Epithelial cell of proximal tubule (primary cell): ENCODE results near the gene RAB24. TPM values are rescaled to one million over a fixed set of nuclear protein-coding genes. Genes with fewer than 3 reads are reported as not detected.

Experiments
- DNase-seq: peaks from one replicate; pipeline ENCODE4 v3.0.0-alpha.2; 2011; ENCODE audit warnings: low read depth
- H3K4me3 ChIP-seq: 2 replicates; pipeline ENCODE4 v1.5.1; 2011; ENCODE audit warnings: low read depth, mild to moderate bottlenecking, low read length
- total RNA-seq: library from RNA; depleted of rRNA; stranded (reverse); fragments of >200 nt; gene quantifications from 2 replicates; pipeline ENCODE4 v1.2.3, GENCODE V29; 2015
- TF ChIP-seq, protein P1 (sequence below): conservative IDR thresholded peaks from 2 replicates; pipeline ENCODE4 v1.5.1; 2012; ENCODE audit warnings: low read depth, mild to moderate bottlenecking, low read length

RAB24 gene
- 16.7 and 22.4 TPM in 2 replicates for total RNA-seq

DNA sequence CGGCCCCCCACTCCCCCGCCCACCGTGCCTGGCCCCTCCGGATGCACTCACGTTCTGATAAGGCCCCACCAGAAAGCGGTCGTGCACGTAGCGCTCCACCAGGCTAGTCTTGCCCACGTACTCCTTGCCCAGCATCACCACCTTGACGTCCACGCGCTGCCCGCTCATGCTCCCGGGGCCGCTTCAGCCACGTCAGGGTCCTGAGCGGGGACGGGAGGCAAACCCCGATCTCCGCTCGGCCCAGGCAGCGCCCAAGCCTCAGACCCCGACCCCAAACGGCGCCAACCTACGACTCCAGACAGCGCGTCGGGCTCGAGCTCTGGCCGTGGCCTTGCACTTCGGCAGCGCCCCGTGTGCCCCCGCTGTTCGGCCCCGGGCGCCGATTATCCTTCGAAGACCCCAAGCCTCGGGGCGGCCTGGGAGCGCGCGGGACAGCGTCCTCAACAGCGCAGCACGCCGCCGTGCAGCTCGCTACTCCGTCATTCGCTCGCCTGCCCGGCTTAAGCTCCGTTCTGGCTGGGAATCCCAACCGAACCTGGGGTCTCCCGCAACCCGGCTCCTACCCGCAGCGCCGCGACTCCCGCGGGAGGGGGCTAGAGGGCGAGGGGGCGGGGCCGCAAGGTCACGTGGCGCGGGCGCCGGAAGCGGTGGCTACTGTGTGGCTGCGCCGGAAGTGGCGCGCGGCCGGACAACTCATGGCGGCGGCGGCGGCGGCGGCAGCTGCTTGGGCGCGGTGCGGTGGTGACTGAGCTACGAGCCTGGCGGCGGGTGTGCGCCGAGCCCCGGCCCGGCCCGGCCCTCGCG lies at the start of gene RAB24, which contains the start of gene PRELID1:
Gene RAB24, minus strand, starts transcription at position 599 of the 804 bp plus-strand sequence. Its CDS starts 431 bp downstream, at position 168.
Gene PRELID1, plus strand, starts transcription at position 679 of the 804 bp plus-strand sequence. CDS start 187 bp downstream, outside the sequence.
- TF ChIP-seq, protein P1, sequence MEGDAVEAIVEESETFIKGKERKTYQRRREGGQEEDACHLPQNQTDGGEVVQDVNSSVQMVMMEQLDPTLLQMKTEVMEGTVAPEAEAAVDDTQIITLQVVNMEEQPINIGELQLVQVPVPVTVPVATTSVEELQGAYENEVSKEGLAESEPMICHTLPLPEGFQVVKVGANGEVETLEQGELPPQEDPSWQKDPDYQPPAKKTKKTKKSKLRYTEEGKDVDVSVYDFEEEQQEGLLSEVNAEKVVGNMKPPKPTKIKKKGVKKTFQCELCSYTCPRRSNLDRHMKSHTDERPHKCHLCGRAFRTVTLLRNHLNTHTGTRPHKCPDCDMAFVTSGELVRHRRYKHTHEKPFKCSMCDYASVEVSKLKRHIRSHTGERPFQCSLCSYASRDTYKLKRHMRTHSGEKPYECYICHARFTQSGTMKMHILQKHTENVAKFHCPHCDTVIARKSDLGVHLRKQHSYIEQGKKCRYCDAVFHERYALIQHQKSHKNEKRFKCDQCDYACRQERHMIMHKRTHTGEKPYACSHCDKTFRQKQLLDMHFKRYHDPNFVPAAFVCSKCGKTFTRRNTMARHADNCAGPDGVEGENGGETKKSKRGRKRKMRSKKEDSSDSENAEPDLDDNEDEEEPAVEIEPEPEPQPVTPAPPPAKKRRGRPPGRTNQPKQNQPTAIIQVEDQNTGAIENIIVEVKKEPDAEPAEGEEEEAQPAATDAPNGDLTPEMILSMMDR, result peak; percentile 35
- DNase-seq, result no peak
- peak within 1 kb of the TSS; percentile 99 for H3K4me3 ChIP-seq

DNA sequence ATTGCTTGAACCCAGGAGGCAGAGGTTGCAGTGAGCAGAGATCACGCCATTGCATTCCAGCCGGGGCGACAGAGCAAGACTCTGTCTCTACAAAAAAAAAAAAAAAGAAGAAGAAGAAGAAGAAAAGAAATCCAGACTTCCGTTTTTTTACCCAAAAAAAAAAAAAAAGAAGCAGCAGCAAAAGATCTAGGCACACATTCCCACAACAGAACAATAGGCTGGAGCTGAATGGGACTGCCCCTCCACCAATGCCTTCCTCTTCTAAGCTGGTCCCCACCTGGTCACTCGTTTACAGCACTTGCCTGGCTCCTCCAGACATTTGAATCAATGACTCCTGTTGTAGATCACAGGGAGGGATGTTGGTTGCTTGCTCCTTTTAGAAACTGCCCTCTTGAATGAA lies 49.6 kb upstream of the RAB24 start:
- no peak for DNase-seq
- TF ChIP-seq, protein P1, result no peak

DNA sequence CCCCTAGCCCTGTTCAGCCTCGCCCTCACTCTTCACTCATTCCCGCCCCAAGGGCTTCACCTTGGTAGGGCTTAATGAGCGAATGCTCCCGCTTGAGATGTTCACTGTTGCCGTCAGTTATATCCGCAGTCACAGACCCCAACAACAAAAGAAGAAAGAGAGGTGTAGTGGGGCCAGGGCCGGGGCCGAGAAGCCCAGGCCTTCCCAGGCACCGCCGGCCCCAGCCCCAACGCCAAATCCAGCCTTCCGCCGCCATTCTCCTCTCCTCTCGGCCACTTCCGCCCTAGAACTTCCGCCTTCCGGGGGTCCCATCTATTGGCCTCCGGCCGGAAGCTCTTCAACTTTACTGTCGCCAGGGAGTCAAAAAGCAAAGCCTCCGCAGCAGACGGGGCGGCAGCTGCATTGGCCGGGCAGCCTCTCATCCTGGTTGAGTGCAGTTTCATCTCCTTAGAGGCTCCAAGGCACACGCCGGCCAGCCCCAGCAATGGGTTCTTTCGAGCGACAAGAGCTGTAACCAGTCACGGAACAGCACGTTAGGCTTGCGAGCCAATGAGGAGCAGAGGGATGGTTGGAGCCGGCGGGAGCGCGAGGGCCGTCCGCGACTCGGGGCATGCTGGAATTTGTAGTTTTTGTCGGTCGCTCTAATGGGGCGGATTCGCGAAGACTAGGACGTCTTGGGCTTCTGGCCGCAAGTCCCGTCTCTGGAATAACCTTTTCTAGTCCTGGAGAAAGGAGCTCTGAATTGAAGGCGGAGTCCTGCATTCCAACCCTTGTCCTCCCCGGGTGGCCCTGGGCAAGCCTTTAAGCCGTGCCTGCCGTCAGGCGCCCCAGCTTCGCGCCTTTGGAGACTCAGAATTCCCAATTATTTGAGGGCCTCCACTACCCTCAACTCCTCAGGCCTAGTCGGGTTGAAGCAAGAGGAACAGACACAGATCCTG lies 48.1 kb upstream of the RAB24 start, which contains the start of gene LMAN2:
Gene LMAN2, minus strand, starts transcription at position 277 of the 938 bp plus-strand sequence. Its CDS starts 21 bp downstream, at position 256.
- peak; percentile 66 for DNase-seq
- TF ChIP-seq, protein P1, result no peak
- H3K4me3 ChIP-seq, result peak within 1 kb of the TSS; percentile 74

More for the DNA sequence above, 49.6 kb upstream of the RAB24 start:
- H3K4me3 ChIP-seq, result no peak overlapping the region

DNA sequence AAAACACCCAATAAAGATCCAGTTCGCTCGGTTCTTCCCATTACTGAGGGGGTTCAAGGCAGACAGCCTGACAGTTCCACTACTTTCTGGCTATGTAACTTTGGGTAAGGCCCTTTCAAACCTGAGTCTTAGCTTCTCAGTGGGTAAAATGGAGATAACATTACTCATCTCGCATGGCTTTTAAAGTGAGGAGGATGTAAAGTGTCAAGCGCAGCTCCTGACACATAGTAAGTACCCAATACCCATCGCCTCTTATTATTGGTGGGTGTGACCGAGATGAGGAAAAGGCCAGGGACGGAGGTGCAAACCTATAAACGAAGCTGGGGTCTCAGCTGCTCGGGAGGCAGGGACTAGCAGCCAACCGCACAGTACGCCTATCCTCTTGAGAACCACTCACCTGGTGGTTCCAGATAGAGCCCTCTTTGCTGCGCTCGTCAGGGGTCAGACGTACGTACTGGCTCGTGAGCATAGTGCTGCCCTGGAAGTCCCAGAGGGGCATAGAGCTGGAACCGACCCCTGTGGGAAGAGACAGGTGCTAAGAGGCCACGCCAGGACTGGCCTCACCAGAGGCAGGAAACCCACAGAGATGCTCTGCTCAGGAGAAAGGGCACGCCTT lies 47.4 kb upstream of the RAB24 start:
- TF ChIP-seq, protein P1, result no peak
- no peak for DNase-seq

DNA sequence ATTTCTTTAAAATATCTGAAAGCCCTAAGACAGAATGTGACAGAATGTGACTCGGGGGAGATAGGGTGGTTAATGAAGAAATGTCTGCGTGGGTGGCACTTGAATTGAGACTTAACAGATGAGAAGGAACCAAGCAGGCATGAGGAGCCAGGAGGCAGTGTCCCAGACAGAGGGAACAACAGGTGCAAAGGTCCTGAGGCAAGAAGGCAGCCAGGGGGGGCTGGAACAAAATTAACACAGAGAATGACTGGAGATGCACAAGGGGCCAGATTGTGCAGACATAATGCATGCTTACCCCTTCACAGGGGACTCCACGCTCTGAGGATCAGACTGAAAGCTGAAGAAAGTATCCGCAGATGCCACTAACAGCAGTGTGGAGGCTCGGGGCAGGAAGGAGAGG lies 46.2 kb upstream of the RAB24 start:
- H3K4me3 ChIP-seq, result peak overlapping the region; percentile 74
- no peak for DNase-seq
- TF ChIP-seq, protein P1, result no peak

More for the DNA sequence above, 47.4 kb upstream of the RAB24 start:
- H3K4me3 ChIP-seq, result peak overlapping the region; percentile 74

DNA sequence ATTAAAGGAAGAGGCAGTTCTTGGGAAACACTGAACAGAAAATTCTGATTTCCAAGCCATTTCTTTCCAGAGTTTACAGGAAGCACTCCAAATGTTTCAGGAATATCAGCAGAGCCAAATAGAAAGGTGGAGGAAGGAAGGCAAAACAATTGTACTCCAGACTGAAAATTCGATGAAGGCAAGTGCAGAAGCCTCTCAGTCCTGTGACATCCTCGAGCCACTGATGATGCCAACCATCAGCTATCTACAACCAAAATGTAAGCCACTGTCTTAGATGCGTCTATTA lies 45.8 kb upstream of the RAB24 start:
- no peak for DNase-seq
- no peak overlapping the region for H3K4me3 ChIP-seq
- TF ChIP-seq, protein P1, result no peak
